ENCODE data around the gene CAPN12. TPM values are rescaled to one million over a fixed set of nuclear protein-coding genes. Genes with fewer than 3 reads are reported as not detected.

CAPN12 gene
- total and polyA plus RNA-seq, 10 donors, result 9.0 to 33.3 (median 16.0) TPM

GRCh38 chr19:38682195-38682867, 61.9 kb downstream of the CAPN12 start:
- no peaks in the 10 kb centered on the region for H3K27me3 ChIP-seq (replicated peaks in 1 of 7)
- 77 to 91% (median 86%) methylated on average over 11 of the region's 11 CpGs for WGBS, 5 donors
- intact Hi-C loops (cut with DNase I; ENCODE audit: low total_unique reads), result no loop called here
- no peaks in the 10 kb centered on the region for H3K9me3 ChIP-seq
- H3K4me1 ChIP-seq, result peaks cover 74 to 100% (median 98%) of the 10 kb centered on the region in 6 donors
- H3K36me3 ChIP-seq, result peaks cover 0 to 35% (median 0%) of the 10 kb centered on the region in 6 donors
- peak overlapping the region; percentile 51 to 91 (median 82) for H3K27ac ChIP-seq
- no peak overlapping the region for H3K4me3 ChIP-seq
- TF ChIP-seq POLR2AphosphoS5 (IDR thresholded peaks at IDR 0.05) (no peak), CTCF (IDR thresholded peaks at IDR 0.05 in 8 of 11, conservative IDR thresholded peaks at IDR 0.05 in 3 of 11) (no peak), POLR2A (IDR thresholded peaks at IDR 0.05) (no peak)
- DNase-seq, result no peak

Other genes with a start within 250 kb of the CAPN12 start
- gene MAP4K1, start 126.5 kb downstream of the CAPN12 start, total RNA-seq, result 100 to 1,000 TPM in 4 of 7 donors, 10 to 100 TPM in 3; 58.2 to 163 (median 122) TPM
- gene MAP4K1, start 126.5 kb downstream of the CAPN12 start, polyA plus RNA-seq, result 100 to 1,000 TPM in 2 of 3 donors, 10 to 100 TPM in 1; 81.3 to 161 (median 153) TPM
- gene EIF3K, start 125.3 kb downstream of the CAPN12 start, total RNA-seq, result 100 to 1,000 TPM; 232 to 538 (median 244) TPM
- 100 to 1,000 TPM; 276 to 365 (median 328) TPM for gene EIF3K, start 125.3 kb downstream of the CAPN12 start, polyA plus RNA-seq
- 100 to 1,000 TPM; 360 to 621 (median 487) TPM for gene ACTN4, start 96.8 kb downstream of the CAPN12 start, total RNA-seq
- 100 to 1,000 TPM in 1 of 3 donors, 10 to 100 TPM in 2; 39.3 to 185 (median 51.2) TPM for gene ACTN4, start 96.8 kb downstream of the CAPN12 start, polyA plus RNA-seq
- gene LGALS7, start 29.0 kb upstream of the CAPN12 start, total RNA-seq, result 1 to 10 TPM in 1 of 7 donors, not detected in 6; 4.4 TPM
- 1 to 10 TPM in 2 of 3 donors, under 1 TPM in 1; 0.52 to 7.4 (median 5.1) TPM for gene LGALS7, start 29.0 kb upstream of the CAPN12 start, polyA plus RNA-seq
- 10 to 100 TPM in 2 of 7 donors, 1 to 10 TPM in 2, not detected in 3; 1.1 to 60.3 (median 17.5) TPM for gene LGALS7B, start 44.7 kb upstream of the CAPN12 start, total RNA-seq
- gene LGALS7B, start 44.7 kb upstream of the CAPN12 start, polyA plus RNA-seq, result 100 to 1,000 TPM in 2 of 3 donors, 1 to 10 TPM in 1; 1.1 to 167 (median 116) TPM
- 1 to 10 TPM; 1.1 to 7.5 (median 2.8) TPM for gene LGALS4, start 68.5 kb upstream of the CAPN12 start, total RNA-seq
- gene LGALS4, start 68.5 kb upstream of the CAPN12 start, polyA plus RNA-seq, result 1 to 10 TPM; 2.9 to 9.6 (median 9.3) TPM
- 100 to 1,000 TPM; 119 to 293 (median 191) TPM for gene ECH1, start 87.3 kb upstream of the CAPN12 start, total RNA-seq
- 100 to 1,000 TPM; 196 to 370 (median 216) TPM for gene ECH1, start 87.3 kb upstream of the CAPN12 start, polyA plus RNA-seq
- 100 to 1,000 TPM; 188 to 357 (median 294) TPM for gene HNRNPL, start 105.5 kb upstream of the CAPN12 start, total RNA-seq
- gene HNRNPL, start 105.5 kb upstream of the CAPN12 start, polyA plus RNA-seq, result 100 to 1,000 TPM; 147 to 175 (median 168) TPM
- gene RINL, start 133.8 kb upstream of the CAPN12 start, total RNA-seq, result 10 to 100 TPM; 14.5 to 31.3 (median 26.5) TPM
- gene RINL, start 133.8 kb upstream of the CAPN12 start, polyA plus RNA-seq, result 10 to 100 TPM; 26.6 to 42.5 (median 36.0) TPM
- gene SIRT2, start 155.1 kb upstream of the CAPN12 start, total RNA-seq, result 10 to 100 TPM; 44.5 to 81.0 (median 61.8) TPM
- gene SIRT2, start 155.1 kb upstream of the CAPN12 start, polyA plus RNA-seq, result 10 to 100 TPM; 25.8 to 45.1 (median 30.7) TPM
- gene NFKBIB, start 155.5 kb upstream of the CAPN12 start, total RNA-seq, result 10 to 100 TPM; 18.1 to 29.0 (median 21.1) TPM
- gene NFKBIB, start 155.5 kb upstream of the CAPN12 start, polyA plus RNA-seq, result 10 to 100 TPM; 22.8 to 33.5 (median 23.5) TPM
- gene CCER2, start 167.7 kb upstream of the CAPN12 start, total RNA-seq, result 1 to 10 TPM in 1 of 7 donors, under 1 TPM in 3, not detected in 3; 0.34 to 1.1 (median 0.57) TPM
- gene CCER2, start 167.7 kb upstream of the CAPN12 start, polyA plus RNA-seq, result 1 to 10 TPM in 1 of 3 donors, under 1 TPM in 2; 0.77 to 2.9 (median 0.86) TPM
- 10 to 100 TPM; 12.5 to 37.4 (median 24.6) TPM for gene SARS2, start 186.3 kb upstream of the CAPN12 start, total RNA-seq
- gene SARS2, start 186.3 kb upstream of the CAPN12 start, polyA plus RNA-seq, result 10 to 100 TPM; 25.6 to 70.3 (median 50.7) TPM
- gene MRPS12, start 186.5 kb upstream of the CAPN12 start, total RNA-seq, result 10 to 100 TPM; 23.2 to 32.6 (median 26.0) TPM
- 10 to 100 TPM; 25.5 to 47.8 (median 47.1) TPM for gene MRPS12, start 186.5 kb upstream of the CAPN12 start, polyA plus RNA-seq
- gene FBXO17, start 231.3 kb upstream of the CAPN12 start, total RNA-seq, result 1 to 10 TPM; 3.6 to 7.7 (median 5.0) TPM
- gene FBXO17, start 231.3 kb upstream of the CAPN12 start, polyA plus RNA-seq, result 1 to 10 TPM in 2 of 3 donors, under 1 TPM in 1; 0.91 to 2.6 (median 2.2) TPM